Thyroid gland (tissue), 4 donors: ENCODE data around the gene SHISA3.

Experiments used
- CTCF ChIP-seq, 6 experiments: fragments of 200-600 bp in 3 of 6; fragments of 450-650 bp in 3 of 6; sonication (generic) in 3 of 6; IDR thresholded peaks; one replicate each; pipeline ENCODE4 v1.5.1; 2016 to 2019; ENCODE audit warnings: antibody characterized with exemption in 6 of 6, mild to moderate bottlenecking in 2 of 6, inconsistent platforms in 1 of 6, moderate library complexity in 1 of 6
- POLR2A ChIP-seq, 2 donors: fragments of 450-650 bp; IDR thresholded peaks; one replicate each; pipeline ENCODE4 v1.6.1; 2017; ENCODE audit warnings: antibody characterized with exemption in 2 of 2, mild to moderate bottlenecking in 2 of 2, moderate library complexity in 1 of 2

- TF ChIP-seq CTCF (IDR thresholded peaks at IDR 0.05) (no peak), POLR2A (IDR thresholded peaks at IDR 0.05) (no peak)
Measured at GRCh38 chr4:42391355-42391664, 6.0 kb upstream of the SHISA3 start.
